K562 (cell line): Measurements from ENCODE around the gene LRP4. TPM values are rescaled to one million over a fixed set of nuclear protein-coding genes. Genes with fewer than 3 reads are reported as not detected.

Experiments
- ATF1 ChIP-seq, 2 experiments: fragments of 450-650 bp in 1 of 2; IDR thresholded peaks; 2 replicates each; pipeline ENCODE4 v1.6.1; 2016; ENCODE audit warnings: missing compliant biosample characterization in 1 of 2, missing genetic modification characterization in 1 of 2
- BDP1 ChIP-seq: IDR thresholded peaks from 3 replicates; pipeline ENCODE4 v1.6.1; 2011; ENCODE audit not compliant: insufficient read length, insufficient read depth
- CUX1 ChIP-seq: fragments of 200-800 bp; sonication (Bioruptor generic); IDR thresholded peaks from 2 replicates; pipeline ENCODE4 v1.6.1; 2016; ENCODE audit warnings: missing genetic modification characterization, missing compliant biosample characterization
- E2F8 ChIP-seq: fragments of 450-650 bp; IDR thresholded peaks from 2 replicates; pipeline ENCODE4 v1.7.1; 2018; ENCODE audit warnings: mild to moderate bottlenecking, low read depth; ENCODE audit not compliant: partially characterized antibody
- MIER1 ChIP-seq: fragments of 450-650 bp; IDR thresholded peaks from 2 replicates; pipeline ENCODE4 v1.6.1; 2016; ENCODE audit warnings: antibody characterized with exemption, mild to moderate bottlenecking, low read depth
- NFRKB ChIP-seq: fragments of 450-650 bp; IDR thresholded peaks from 2 replicates; pipeline ENCODE4 v1.6.1; 2016; ENCODE audit warnings: low read depth
- PKNOX1 ChIP-seq: fragments of 450-650 bp; IDR thresholded peaks from 2 replicates; pipeline ENCODE4 v1.6.1; 2016
- RB1 ChIP-seq: fragments of 450-650 bp; IDR thresholded peaks from 2 replicates; pipeline ENCODE4 v1.6.1; 2017; ENCODE audit warnings: low read depth, mild to moderate bottlenecking
- RBM25 ChIP-seq: fragments of 200-400 bp; formaldehyde crosslinking; IDR thresholded peaks from 2 replicates; pipeline ENCODE4 v1.6.1; 2018; ENCODE audit warnings: low read length, low read depth, moderate library complexity; ENCODE audit not compliant: severe bottlenecking
- RFX1 ChIP-seq: fragments of 450-650 bp; IDR thresholded peaks from 2 replicates; pipeline ENCODE4 v1.6.1; 2016; ENCODE audit warnings: mild to moderate bottlenecking, moderate library complexity
- TFAM ChIP-seq: fragments of 250-450 bp; sonication (Bioruptor Pico); conservative IDR thresholded peaks from 2 replicates; pipeline ENCODE4 v1.5.0; 2021; ENCODE audit warnings: mild to moderate bottlenecking, moderate library complexity
- ZBTB12 ChIP-seq: fragments of 250-450 bp; sonication (Bioruptor Pico); IDR thresholded peaks from 2 replicates; pipeline ENCODE4 v1.4.0; 2020
- ZFX ChIP-seq: sonication (generic); formaldehyde crosslinking; IDR thresholded peaks from 2 replicates; pipeline ENCODE4 v1.8.0; 2022; ENCODE audit warnings: mild to moderate bottlenecking, missing genetic modification reagents, moderate library complexity
- ZNF512 ChIP-seq: IDR thresholded peaks from 2 replicates; pipeline ENCODE4 v1.6.1; 2016; ENCODE audit warnings: missing genetic modification characterization, missing compliant biosample characterization
- polyA plus RNA-seq, 8 experiments: library from polyadenylated mRNA; depleted of rRNA in 4 of 8; stranded (reverse) in 5 of 8; unstranded in 3 of 8; fragments of >200 nt; fragmentation: Nextera tagmentation in 2 of 8; fragmentation: Illumina TruSeq in 1 of 8; extraction: Ambion mirVana in 2 of 8; extraction: Trizol in 1 of 8; gene quantifications; 2 replicates each; pipeline versions ENCODE4 v1.2.1 to v1.2.3, GENCODE V29; 2011 to 2014; ENCODE audit warnings: inconsistent platforms in 1 of 8, missing spikeins in 1 of 8
- total RNA-seq, 7 experiments: library from RNA; depleted of rRNA in 6 of 7; stranded (reverse); fragments of >200 nt in 6 of 7; fragmentation: Illumina TruSeq in 2 of 7; extraction: Trizol in 2 of 7; gene quantifications; 2 replicates each; pipeline versions ENCODE4 v1.2.1 to v1.2.3, GENCODE V29; 2011 to 2021; ENCODE audit warnings: low replicate concordance in 1 of 7

LRP4 gene
- total and polyA plus RNA-seq, 9 of the 15 experiments (the other 6 are each of a cell fraction or from before 2014, with no cell fraction given): 0.04 to 0.54 (median 0.10) TPM

GRCh38 chr11:46918083-46918787 lies at the start of gene LRP4 (continued):
- TF ChIP-seq E2F8 (no peak), RB1 (0 out of 2 replicates have a peak, but pooled peaks have one; percentile 34), TFAM (no peak), MIER1 (no peak), PKNOX1 (no peak), ATF1 (CRISPR knock-in tag; IDR thresholded peaks at IDR 0.05) (no peak), ATF1 (tag; IDR thresholded peaks at IDR 0.05) (no peak), ZBTB12 (CRISPR knock-in tag) (no peak), CUX1 (no peak), RFX1 (no peak), ZNF512 (tag) (no peak), BDP1 (no peak), ZFX (CRISPR knock-in tag) (no peak), RBM25 (no peak), NFRKB (no peak)
